Fibroblast of skin of left quadriceps (primary cell): ENCODE data around the gene SLC35F1.
"Not testable (repeated sequence)": the region's sequence is repeated elsewhere in the genome, so short reads cannot be mapped to it uniquely, and the experiment has no call there.

Experiments
- DNase-seq, 2 experiments: peaks; one replicate each; pipeline ENCODE4 v3.0.0-alpha.2; 2013; ENCODE audit warnings: low read depth in 2 of 2

SLC35F1 gene

DNA sequence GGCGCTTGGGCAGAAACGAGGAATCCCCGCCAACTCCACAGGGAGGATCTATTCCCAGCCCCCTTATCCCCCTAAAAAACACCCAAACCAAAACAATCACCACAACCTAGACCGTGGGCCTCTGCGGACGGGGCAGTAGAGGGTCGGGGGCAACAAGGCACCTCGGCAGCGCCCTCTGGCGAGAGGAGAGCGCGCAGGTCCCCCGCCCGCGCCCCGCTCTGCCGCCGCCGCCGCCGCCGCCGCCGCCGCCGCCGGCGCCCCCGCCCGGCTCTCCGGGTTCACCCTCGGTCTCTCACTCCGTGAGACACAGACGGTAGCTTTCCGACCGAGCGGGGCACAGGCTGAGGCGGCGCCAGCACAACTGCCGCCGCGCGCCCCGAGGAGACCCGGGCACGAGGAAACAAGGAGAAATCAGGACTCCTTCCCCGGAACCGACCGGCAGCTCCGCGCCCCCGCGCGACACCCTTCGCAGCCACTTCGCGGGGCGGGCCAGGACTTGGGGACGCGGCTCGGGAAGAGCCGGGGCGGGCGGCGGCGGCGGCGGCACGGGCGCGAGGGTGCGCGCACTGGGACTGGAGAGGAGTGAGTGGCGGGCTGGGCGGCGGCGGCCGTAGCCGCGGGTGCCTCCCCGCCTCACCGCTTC, at the start of gene SLC35F1:
TSS of gene SLC35F1 (plus strand) at position 307 of the 643 bp plus-strand sequence.
- no peak for DNase-seq

DNA sequence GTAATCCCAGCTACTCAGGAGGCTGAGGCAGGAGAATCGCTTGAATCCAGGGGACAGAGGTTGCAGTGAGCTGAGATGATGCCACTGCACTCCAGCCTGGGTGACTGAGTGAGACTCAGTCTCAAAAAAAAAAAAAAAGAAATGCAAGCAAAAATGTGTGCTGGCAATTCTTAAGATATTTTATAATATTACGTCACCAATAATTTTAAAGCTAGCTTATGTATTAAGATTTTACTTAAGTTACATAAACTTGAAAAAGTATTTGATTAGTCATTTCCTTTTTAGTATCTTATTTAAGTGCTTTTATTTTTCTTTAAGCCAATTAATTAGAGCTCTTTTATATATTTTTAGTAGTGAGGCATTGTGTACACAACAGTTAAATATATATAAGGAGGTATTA, 48.5 kb upstream of the SLC35F1 start:
- DNase-seq, result not testable (repeated sequence)

DNA sequence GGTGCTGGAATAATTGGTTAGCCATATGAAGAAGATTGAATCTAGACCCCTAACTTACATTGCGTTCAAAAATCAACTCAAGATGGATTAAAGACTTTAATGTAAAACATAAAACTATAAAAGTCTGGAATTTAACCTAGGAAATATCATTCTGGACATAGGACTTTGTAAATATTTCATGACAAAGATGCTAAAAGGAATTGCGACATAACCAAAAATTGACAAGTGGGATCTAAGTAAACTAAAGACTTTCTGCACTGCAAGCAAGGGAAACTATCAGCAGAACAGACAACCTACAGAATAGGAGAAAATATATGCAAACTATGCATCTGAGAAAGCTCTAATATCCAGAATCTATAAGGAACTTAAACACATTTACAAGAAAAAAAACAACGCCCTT, 45.5 kb upstream of the SLC35F1 start:
- DNase-seq, result no peak

DNA sequence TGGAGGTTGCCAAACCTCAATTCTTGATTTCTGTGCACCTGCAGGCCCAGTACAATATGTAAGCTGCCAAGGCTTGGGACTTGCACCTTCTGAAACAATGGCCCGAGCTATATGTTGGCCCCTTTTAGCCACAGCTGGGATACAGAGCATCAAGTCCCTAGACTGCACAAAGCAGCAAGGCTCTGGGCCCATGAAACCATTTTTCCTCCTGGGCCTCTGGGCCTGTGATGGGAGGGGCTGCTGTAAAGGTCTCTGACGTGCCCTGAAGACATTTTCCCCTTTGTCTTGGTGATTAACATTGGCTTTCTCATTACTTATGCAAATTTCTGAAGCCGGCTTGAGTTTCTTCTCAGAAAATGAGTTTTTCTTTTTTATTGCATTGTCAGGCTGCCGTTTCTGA, 40.5 kb upstream of the SLC35F1 start:
- no peak for DNase-seq

DNA sequence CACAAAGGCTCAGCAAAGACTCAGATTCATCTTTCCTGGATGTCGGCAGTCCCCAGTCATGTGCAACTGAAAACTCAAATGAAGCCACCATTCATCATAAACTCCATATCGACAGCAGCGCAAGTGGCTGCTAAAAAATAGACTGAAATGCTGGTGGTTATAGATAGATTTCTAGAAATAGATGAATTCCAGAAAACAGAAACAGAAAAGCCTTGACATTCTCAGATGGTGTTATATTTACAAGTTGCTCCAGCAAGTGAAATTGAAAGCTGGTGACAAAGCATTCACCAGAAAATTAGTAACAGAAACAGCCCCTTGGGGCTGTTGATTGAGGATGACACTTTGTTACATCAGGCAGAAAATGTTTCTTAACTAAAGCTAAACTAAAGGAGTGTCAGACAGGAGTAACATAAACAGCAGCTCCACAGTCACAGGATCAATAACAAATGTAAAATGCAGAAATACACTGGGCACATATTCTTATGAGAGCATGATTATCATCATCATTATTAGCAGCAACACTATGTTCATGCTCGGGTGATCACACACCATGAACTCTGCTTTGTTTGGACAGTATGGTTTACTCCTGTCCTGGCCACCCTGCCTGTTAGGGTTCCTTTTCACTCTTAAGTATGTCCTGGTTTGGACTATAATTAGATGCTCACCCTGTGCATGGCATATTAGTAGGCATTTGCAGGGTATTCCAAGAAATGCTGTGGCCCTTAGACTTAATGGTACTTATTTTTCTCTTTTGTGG, 36.4 kb upstream of the SLC35F1 start:
- no peak for DNase-seq

DNA sequence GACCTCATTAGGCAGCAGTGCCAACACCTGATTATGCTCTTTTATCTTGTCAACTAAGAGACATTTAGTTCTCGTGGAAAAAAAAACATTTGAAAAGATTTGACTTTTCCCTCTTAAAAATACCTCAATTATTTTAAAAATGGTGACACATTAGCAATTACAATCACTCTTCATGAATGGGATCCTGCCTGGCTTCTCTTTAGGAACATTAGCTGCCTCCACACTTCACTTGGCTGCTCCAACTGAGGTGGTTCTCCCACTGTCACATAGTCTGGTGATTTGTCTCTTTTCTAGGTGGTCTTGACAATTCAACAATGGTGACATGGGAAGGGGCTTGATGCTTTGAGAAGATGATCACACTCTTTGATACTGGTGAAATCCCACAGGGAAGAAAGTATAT, 26.2 kb upstream of the SLC35F1 start:
- DNase-seq, result no peak

DNA sequence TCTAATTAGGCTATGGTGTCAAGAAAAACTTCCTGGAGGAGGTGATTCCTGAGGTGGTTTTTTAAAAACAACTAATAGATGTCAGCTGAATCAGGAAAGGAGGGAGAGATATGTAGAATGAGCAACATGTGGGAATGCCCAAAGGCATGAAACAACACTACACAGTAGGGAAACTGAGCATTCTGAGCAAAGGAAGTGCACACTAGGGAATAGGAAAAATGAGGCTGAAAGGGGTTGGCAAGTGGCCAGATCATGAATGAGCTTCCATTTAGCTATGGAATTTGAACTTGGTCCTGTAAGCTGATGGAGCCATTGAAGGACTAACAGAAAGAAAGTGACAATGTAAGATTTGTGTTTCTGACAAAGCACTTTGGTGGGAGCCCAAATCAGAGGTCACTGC, 16.9 kb upstream of the SLC35F1 start:
- no peak for DNase-seq

DNA sequence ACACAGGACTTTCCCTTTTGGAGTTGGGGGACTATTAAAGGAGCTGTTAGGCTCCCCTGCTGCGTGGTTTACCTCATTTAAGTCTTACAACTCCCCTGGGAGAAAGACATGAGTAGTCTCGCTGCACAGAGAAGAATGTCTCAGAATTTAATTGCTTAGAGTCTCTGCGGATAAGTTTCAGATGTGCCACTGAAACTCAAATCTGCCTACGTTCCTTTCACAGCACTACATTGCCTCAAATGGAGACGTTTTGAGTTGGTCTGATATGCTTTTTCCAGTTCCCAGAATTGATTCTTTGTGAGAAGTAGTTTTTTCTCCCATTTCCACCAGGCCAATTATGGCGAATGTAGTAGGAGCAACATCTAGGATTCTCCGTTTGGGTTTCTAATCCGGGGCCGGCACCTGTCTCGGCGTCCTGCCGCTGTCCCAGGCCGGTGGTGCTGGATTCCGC, 532 bp upstream of the SLC35F1 start:
- no peak for DNase-seq

DNA sequence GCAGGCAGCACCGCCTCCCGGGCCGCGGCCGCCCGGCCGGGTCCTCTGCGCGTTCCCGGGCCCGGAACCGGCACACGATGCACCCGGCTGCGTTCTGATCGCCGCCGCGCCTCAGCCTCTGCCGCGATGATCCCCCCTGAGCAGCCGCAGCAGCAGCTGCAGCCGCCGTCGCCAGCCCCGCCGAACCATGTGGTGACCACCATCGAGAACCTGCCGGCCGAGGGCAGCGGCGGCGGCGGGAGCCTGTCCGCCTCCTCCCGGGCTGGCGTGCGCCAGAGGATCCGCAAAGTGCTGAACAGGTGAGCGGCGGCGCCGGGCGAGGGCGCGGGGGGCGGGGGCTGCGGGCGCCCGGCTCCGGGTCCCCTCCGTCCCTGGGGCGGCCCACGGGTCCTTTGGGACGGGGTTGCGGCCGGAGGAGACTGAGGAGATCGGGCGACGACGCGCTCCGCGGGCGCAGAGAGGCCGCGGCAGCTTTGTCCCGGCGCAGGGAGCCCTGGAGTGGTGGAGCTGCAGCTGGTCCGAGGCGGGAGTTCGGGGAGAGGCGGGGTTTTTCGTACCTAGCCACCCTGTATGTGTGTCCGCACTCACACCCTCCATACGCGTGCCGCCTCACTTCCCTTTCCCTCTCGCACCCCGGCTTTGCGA, 659 bp downstream of the SLC35F1 start:
- no peak for DNase-seq

DNA sequence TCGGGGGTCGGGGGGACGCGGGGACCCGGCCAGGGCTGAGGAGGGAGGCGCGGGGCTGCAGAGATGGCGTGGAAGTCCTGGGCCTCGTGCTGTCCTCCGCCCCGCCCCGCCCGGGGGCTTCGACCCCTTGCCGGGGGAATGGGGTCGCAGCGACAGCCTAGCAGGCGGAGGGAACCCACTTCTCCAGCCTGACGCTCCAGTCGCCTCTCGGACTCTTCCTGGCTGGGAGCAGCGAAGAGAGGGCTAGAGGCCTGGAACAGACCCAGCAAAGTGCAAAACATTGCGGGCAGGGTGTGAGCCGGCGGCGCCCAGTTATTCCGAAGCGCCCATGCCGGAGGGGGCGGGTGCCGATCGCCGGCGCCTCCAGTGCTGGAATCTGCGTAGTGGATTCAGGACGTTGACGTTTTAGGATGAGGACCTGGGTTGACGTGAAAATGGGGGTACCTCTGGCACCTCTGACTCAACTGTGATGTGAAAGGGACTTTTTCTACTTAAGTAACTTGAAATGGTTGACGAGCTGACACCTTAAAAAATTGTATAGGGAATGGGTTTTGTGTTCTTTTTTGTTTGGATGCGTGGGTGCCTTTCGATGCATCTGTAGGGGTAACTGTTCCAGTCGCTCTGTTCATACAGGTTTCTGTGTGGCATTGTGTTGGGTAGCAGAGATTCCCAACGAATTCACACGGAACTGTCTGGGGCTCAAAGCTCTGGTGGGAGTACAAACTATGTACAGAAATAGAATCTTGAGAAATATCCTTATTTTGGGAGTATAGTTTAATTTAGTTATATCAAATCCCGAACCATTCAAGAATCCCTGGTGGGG, 1.4 kb downstream of the SLC35F1 start:
- DNase-seq, result no peak

DNA sequence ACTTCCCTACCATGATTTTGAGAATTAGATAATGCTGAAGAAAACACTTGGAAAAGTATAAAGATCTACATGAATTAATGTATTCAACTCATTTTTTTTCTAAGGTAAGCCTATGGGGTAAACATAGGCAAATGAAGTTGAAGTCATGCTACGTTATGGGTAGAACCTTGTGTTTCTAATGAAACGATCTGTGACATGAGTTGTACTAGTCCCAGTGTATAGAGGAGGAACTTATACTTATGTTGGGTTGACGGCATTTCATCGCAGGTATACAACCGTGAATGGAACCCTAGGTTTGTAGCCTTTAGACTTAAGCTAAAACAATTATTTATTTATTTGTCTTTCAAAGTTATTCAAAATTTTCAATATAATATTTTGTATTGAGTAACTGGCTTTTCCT, 2.6 kb downstream of the SLC35F1 start:
- DNase-seq, result no peak

DNA sequence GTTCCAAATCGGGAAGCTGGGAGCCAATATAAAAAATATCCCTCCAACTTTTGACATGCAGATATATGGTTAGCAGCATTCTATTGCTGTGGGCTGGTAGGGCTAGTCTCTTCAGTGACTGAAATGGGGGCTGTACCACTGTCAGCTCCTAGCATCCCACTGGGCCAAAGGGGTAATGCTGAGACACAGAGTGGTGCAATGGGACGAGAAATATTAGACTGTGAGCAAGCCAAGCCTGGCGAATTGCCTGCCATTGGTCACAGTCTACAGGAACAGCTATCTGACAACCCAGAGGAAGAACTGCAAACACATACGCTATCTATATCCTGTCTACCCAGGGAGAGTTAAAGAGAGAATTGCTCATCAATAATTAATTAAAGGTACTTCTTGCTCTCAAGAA, 3.5 kb downstream of the SLC35F1 start:
- DNase-seq, result no peak

DNA sequence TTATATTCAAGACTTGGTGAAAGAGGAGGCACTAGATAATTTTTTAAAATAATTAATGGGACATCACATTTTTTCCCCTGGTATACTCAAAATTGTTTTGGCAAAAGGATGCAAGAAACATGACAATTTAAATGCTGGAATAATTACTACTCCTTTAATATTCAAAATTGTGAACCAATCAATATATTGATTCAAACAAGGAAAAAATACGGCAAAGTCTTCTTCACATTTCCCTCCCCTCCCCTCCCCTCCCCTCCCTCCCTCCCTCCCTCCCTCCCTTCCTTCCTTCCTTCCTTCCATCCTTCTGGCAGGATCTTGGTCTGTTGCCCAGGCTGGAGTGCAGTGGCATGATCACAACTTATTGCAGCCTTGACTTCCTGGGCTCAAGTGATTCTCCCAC, 4.1 kb downstream of the SLC35F1 start:
- DNase-seq, result no peak

DNA sequence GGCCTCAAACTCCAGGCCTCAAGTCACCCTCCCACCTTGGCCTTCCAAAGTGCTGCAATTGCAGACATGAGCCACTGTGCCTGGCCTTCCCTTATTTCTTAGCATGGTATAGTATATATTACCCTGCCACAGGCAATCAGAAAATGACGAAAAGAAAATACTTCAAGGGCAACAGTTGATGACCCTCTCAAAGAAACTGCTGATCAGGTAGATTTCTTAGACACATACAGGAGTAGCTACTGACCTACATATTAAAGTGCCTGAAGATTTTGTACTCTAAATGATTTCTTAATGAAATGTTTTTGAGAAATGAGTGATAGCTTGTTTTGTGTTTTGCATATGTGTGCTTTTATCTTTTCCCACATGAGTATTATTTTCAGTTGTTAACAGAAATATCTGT, 4.6 kb downstream of the SLC35F1 start:
- no peak for DNase-seq

DNA sequence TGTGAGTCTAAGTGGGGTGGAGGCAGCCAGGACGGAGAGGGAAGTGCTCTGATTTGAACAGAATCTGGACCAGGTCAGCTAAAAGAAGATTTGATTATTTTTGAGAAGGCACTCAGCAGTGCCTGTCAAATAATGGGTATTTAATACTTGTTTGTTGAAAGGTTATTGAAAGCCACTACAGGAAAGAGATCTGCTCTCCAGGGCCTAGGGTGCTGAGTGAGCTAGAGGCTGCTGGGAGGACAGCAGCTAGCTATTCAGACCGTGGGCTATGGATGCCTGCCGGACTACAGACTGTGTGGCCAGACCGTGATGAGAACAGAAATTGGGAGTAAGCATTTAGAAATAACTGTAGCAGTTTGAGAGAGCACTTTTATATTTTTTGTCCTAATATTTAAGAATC, 8.8 kb downstream of the SLC35F1 start:
- DNase-seq, result no peak

DNA sequence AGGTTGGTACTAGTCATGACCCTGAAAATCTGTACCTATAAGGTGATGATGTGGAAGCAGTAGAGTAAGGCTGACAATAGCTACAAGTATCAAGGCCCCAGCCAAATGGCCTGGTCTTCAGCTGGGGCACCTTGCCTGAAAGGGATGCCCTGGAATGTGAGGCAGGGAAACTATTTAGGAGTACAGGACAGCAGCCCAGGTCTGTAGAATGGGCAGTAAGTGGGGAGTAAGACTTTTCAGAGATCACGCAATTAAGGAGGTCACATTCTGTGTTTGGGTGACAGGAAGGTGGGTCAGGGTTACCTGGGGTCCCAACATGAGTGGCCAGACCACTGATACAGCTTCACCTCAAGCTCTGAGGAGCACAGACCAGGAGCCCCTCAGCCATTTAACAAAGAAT, 9.4 kb downstream of the SLC35F1 start:
- no peak for DNase-seq

DNA sequence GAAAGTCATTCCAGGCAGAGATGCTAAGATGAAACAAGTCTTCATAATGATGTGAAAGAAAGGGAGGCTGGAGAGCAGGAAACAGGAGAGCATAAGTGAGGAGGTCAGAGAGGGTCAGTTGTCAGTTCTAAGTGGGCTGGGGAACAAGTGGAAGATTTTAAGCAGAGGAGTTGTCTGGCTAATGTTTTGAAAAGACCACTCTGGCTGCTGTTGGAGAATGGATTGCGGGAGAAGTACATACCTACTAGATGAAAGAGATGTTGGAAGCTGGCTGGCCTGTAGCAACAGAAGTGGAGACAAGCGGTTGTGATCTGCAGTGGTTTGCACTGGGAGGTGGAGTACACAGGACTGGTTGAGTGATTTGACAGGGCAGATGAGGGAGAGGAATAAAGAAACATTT, 10.1 kb downstream of the SLC35F1 start:
- DNase-seq, result no peak

DNA sequence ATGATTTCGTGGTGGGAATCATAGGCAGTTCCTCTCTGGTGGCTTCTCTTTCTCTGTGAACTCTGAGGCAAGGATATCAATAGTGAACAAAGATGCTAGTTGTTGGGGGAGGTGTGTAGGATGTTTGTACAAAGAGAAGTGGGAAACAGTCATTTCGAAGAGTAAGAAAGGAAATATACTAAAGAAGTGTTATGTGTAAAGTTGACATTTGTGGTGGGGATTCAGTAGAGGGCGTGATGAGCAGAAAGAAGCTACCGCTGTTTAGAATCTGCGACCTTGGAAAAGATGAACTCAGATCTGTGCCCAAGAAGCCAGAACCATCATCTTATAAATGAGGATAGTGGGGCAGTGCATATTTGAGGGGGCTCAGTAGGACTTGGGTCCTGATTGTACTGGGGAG, 11.4 kb downstream of the SLC35F1 start:
- DNase-seq, result no peak

DNA sequence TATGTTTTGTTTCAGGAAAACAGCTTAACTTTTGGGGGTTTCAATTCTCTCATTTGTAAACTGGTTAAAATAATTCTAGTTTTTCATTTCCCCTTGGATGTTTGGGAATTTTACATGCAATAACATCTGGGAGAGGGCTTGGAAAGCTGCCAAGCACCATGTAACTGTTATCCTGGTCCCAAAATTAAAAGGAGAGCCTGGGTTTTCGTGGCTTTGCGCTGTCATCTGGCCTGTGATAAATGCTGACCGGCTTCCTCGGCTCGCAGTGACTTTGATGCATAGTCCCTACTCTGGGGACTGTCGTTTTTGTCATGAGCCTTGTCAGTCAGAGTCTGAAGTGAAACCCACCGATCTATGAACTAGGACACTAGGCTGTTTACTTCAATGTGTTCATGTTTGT, 12.2 kb downstream of the SLC35F1 start:
- DNase-seq, result no peak

DNA sequence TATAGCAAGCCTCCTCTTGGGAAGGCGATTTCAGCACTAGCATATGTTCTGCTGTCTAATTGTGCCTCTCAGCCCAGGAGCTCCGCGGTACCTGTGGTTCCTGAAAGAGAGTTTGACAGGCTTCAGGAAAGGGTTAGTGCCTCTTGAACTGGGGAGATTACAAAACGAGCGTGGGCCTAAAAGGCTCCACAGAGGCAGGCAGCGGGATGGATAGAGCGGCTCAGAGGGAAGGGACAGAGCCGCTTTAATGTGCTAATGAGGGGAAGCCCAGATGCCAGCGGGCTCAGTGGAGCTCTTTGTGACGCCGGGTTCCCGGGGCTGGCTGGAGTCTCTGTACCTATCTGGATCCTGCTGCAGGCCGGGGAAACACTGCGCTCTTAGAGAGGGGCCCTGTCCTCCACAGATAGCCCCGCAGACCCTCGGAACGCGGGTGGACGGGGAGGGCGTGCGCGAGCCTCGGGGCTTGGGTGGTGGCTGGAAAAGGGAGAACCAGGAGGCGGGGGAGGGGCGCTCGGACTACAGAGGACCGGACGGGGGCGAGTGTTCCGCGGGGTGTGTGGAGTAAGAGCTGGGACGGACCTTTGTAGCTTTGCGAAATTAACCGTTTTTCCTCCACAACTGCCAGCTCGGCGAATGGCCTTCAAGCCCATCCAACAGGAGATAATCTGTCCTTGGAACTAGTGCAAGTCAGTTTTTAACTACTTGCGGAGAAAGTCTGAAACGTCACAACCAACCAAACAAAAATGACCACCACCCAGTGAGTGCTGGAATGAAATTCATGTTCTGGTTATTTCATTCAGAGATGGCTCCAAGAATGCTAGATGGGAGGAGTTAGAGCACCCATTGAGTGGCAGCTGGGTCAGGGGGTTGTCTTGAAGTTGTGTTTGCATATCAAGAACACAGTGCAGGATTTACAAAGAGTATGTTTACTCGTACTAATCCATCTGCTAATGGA, 13.0 kb downstream of the SLC35F1 start:
- DNase-seq, result no peak

DNA sequence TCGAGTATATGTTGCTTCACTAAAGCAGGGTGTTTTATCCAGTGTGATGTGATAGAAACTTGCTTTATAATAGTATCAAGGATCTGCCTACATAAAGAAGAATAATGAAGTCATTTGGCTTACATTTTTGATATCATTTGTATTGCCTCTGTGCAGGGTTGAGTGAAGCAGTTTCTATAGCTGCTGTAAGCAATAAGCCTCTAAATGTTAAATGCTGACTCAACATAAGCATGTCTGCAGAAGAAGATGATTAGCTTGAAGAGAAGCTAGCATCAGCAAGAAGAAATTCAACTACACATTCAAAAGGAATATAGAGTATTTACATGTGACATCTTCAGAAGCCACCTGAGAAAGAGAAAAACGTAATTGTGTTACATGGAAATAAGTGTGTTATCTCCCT, 17.6 kb downstream of the SLC35F1 start:
- no peak for DNase-seq
